NCI-H2029 (cell line): ENCODE measurements around the gene SPNS1.
"Not testable (repeated sequence)": the region's sequence is repeated elsewhere in the genome, so short reads cannot be mapped to it uniquely, and the experiment has no call there.

Experiments
- DNase-seq: peaks from one replicate; lab custom pipeline; 2025; lab: John Stamatoyannopoulos, UW

SPNS1 gene

GRCh38 chr16:28951410-28951943 lies 23.1 kb upstream of the SPNS1 start:
- no peak for DNase-seq

DNA sequence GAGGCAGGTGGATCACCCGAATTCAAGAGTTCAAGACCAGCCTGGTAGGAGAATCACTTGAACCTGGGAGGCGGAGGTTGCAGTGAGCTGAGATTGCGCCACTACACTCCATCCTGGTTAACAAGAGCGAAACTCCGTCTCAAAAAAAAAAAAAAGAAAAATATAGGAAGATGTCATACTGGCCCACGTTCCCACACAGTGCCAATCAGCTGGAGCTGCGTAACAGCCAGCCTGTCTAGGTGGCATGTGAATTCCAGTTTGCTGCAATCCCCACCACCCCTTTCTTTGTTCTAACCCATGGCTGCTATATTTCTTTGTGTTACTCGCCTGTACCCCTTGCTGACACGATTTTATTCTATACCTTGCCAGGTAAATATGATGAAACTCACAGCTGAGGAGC lies 16.4 kb upstream of the SPNS1 start:
- DNase-seq = no peak

DNA sequence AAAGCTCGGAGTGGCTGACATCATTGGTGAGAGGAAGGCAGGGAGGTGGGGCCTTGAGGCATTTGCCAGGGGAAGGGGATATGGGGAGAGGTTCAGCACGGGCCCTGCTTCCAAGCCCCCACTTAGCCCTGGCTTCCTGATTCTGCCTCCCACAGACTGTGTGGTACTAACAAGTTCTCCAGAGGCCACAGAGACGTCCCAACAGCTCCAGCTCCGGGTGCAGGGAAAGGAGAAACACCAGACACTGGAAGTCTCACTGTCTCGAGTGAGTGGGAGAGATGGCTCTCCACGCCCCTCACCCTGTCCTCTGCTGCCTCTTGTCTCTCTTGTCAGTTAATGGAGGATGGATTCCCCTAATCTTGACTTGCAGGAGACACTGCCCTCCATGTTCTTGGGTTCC lies 15.7 kb upstream of the SPNS1 start:
- no peak for DNase-seq

GRCh38 chr16:28964072-28964471 lies 10.5 kb upstream of the SPNS1 start:
- no peak for DNase-seq

GRCh38 chr16:28964496-28964895 lies 10.1 kb upstream of the SPNS1 start:
- DNase-seq = no peak

GRCh38 chr16:28967156-28967555 lies 7.4 kb upstream of the SPNS1 start:
- no peak for DNase-seq

DNA sequence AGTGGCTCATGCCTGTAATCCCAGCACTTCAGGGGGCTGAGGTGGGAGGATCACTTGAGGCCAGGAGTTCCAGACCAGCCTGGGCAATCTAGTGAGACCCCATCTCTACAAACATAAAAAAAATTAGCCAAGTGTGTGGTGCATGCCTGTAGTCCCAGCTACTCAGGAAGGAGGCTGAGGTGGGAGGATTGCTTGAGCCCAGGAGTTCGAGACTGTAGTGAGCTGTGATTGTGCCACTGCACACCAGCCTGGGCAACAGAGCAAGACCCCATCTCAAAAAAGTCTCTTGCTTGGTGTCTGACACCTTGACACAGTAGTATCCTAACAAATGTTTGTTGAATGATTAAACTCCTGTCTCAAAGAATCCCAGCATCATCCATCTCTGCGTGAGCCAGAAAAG lies 4.9 kb upstream of the SPNS1 start:
- not testable (repeated sequence) for DNase-seq

GRCh38 chr16:28974007-28974436 lies 556 bp upstream of the SPNS1 start:
- DNase-seq = peak; percentile 12

DNA sequence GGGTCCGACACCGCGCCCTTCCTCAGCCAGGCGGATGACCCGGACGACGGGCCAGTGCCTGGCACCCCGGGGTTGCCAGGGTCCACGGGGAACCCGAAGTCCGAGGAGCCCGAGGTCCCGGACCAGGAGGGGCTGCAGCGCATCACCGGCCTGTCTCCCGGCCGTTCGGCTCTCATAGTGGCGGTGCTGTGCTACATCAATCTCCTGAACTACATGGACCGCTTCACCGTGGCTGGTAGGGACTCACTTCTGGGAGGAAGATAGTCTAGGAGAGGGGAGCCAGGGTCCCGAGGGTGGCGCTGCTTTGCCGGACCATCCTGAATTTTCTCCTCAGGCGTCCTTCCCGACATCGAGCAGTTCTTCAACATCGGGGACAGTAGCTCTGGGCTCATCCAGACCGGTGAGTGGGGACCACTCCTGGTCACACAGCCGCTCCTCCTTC lies 601 bp downstream of the SPNS1 start:
- DNase-seq = no peak

GRCh38 chr16:28977703-28978662 lies 3.4 kb downstream of the SPNS1 start:
- DNase-seq = peak; percentile 11

DNA sequence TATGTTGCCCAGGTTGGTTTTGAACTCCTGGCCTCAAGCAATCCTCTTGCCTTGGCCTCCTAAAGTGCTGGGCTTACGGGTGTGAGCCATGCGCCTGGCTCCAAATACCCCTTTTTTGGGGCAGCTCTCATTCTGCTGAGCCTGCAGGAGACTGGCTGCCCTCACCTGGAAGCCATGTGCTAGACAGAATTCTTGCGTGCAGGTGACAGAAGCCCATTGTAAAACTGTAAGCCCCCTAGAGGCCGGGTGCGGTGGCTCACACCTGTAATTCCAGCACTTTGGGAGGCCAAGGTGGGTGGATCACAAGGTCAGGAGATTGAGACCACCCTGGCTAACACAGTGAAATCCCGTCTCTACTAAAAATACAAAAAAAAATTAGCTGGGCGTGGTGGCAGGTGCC lies 5.8 kb downstream of the SPNS1 start:
- DNase-seq = not testable (repeated sequence)

DNA sequence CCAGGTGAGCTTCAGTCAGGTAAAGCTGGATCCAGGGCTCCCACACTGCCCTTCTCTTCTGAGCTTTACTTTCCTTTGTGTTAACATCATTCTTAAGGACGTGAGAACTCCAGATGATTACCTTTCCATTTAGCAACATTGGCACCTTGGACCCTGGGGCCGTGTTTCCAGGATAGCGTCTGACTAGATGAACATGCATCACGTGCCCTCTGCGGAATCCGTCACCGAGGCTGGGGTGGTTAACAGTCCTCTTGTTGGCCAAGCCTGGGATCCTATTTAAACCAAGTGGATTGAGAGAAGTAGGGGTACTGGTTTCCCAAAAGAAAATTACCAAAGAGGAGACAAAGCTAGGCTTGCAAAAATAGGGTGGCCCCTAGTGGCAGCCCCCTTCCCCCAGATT lies 6.4 kb downstream of the SPNS1 start:
- no peak for DNase-seq

GRCh38 chr16:28981517-28981916 lies 6.9 kb downstream of the SPNS1 start:
- no peak for DNase-seq

GRCh38 chr16:28982418-28982817 lies 7.8 kb downstream of the SPNS1 start:
- DNase-seq = no peak

DNA sequence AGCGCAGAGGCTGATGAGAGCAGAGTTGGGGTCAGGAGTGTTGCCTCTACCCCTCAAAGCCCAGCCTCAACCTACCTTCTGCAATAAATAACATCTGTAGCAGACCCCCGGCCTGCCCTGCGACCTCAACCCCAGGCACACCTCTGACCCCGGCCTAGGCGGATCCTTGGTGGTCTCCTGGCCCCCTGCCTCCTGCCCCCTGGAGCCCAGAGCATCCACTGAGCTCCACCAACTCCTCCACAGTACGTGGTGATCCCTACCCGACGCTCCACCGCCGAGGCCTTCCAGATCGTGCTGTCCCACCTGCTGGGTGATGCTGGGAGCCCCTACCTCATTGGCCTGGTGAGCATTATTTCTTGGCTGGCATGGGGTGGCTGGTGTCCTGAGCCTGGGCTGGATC lies 8.4 kb downstream of the SPNS1 start:
- DNase-seq = no peak

GRCh38 chr16:28983644-28984043 lies 9.1 kb downstream of the SPNS1 start:
- no peak for DNase-seq

DNA sequence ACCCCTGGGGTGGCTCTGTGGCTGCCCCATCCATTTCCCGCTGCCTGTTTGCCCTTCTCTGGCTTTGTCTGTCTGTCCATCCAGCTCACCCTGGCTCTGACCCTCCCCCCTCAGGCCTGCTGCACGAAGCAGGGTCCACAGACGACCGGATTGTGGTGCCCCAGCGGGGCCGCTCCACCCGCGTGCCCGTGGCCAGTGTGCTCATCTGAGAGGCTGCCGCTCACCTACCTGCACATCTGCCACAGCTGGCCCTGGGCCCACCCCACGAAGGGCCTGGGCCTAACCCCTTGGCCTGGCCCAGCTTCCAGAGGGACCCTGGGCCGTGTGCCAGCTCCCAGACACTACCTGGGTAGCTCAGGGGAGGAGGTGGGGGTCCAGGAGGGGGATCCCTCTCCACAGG lies 9.5 kb downstream of the SPNS1 start:
- DNase-seq = no peak

GRCh38 chr16:28984619-28985135 lies 10.1 kb downstream of the SPNS1 start, which contains the start of gene LAT:
LAT (plus strand) TSS chr16:28985052; CDS start chr16:28985418, 366 bp downstream.
- DNase-seq = no peak

DNA sequence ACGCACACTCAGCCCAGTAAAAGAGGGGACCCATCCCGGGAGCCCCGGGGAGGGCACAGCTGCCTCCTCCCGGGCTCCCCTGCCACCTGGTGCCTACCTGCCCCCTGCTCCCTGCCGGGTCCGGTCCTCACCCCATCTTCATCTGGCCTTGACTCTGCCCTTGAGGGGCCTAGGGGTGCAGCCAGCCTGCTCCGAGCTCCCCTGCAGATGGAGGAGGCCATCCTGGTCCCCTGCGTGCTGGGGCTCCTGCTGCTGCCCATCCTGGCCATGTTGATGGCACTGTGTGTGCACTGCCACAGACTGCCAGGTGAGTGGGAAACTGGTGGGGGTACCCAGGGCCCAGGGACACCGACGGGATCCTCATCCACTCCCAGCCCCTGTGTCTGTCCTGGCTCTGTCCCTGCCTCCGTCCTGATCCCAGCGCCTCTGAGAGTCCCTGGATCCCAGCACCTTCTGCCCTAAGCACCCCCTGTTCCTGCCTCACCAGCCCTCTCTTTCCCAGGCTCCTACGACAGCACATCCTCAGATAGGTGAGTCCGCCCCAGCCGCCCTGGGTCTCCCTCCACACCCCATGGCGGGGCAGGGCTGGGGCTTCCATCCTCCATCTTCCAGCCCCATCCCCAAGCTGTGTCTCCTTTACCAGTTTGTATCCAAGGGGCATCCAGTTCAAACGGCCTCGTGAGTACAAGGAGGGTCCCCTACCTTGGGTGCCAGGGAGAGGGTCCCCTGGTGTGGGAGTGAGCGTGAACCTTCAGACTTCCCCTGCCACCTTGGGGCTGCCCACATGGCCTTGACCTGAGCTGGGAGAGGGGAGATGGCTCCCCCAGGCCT lies 10.8 kb downstream of the SPNS1 start:
- DNase-seq = no peak

- DNase-seq = no peak
Observed at GRCh38 chr16:28986046-28986445, 11.5 kb downstream of the SPNS1 start.

DNA sequence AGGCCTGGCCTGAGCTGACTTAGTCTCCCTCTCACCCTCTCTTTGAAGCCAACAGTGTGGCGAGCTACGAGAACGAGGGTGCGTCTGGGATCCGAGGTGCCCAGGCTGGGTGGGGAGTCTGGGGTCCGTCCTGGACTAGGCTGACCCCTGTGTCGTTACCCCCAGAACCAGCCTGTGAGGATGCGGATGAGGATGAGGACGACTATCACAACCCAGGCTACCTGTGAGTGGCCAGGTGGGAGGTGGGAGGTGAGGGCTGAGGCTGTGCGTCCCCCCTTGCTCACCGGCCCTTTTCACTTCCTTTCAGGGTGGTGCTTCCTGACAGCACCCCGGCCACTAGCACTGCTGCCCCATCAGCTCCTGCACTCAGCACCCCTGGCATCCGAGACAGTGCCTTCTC lies 11.9 kb downstream of the SPNS1 start:
- no peak for DNase-seq

- DNase-seq = no peak
Observed at GRCh38 chr16:28987170-28987853, 12.7 kb downstream of the SPNS1 start.
